ENCODE results near the gene PRAMEF5.
"Not testable (repeated sequence)": the region's sequence is repeated elsewhere in the genome, so short reads cannot be mapped to it uniquely, and the experiment has no call there.

GRCh38 chr1:13285037-13285436 lies 31.0 kb downstream of the PRAMEF5 start, which contains the start of gene PRAMEF8:
- TF ChIP-seq CTCF (conservative IDR thresholded peaks at IDR 0.05 in 1 of 2, IDR thresholded peaks at IDR 0.05 in 1 of 2; ENCODE audit: extremely low read depth in 1 of 2, insufficient read depth in 1 of 2, low read depth in 1 of 2, low read length in 2 of 2); EZH2 (IDR thresholded peaks at IDR 0.05; ENCODE audit: borderline replicate concordance, low read length): not testable (repeated sequence)

Measured in mammary epithelial cell (primary cell).